Measurements from ENCODE around the gene PTPRA. TPM values are rescaled to one million over a fixed set of nuclear protein-coding genes. Genes with fewer than 3 reads are reported as not detected.

PTPRA gene
- polyA plus RNA-seq, 1 donor (not counting 4 experiments of a cell fraction or from before 2014, with no cell fraction given), result 53.3 TPM

DNA sequence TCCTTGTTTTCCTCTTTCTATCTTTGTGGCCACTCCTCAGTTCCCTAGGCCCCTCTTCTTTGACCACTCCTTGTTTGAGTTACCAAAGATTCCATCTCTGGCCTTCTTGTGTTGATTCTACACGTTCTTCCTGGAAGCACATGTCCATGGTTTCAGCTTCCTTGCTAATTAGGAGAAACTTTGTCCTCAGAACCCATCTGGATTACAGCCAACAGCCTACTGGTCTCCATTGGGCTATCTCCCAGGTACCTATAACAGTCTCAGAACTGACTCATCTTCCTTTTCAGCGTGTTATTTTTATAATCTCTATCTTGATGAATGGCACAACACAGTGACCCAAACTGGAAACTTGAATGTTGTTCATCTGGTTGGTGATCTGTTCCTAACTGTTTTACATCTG lies 17.5 kb downstream of the PTPRA start:
- no peak for TF ChIP-seq EZH2 (IDR thresholded peaks at IDR 0.05; ENCODE audit: low read length)
- TF ChIP-seq, protein P1, sequence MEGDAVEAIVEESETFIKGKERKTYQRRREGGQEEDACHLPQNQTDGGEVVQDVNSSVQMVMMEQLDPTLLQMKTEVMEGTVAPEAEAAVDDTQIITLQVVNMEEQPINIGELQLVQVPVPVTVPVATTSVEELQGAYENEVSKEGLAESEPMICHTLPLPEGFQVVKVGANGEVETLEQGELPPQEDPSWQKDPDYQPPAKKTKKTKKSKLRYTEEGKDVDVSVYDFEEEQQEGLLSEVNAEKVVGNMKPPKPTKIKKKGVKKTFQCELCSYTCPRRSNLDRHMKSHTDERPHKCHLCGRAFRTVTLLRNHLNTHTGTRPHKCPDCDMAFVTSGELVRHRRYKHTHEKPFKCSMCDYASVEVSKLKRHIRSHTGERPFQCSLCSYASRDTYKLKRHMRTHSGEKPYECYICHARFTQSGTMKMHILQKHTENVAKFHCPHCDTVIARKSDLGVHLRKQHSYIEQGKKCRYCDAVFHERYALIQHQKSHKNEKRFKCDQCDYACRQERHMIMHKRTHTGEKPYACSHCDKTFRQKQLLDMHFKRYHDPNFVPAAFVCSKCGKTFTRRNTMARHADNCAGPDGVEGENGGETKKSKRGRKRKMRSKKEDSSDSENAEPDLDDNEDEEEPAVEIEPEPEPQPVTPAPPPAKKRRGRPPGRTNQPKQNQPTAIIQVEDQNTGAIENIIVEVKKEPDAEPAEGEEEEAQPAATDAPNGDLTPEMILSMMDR (optimal IDR thresholded peaks at IDR 0.05 in 1 of 3, IDR thresholded peaks at IDR 0.05 in 1 of 3, conservative IDR thresholded peaks at IDR 0.05 in 1 of 3; ENCODE audit: extremely low read depth in 1 of 3, insufficient read depth in 2 of 3, low read length in 3 of 3), result no peak
- no peak overlapping the region for H3K4me3 ChIP-seq (ENCODE audit: control insufficient read depth in 2 of 3, extremely low read depth in 1 of 3, insufficient read depth in 2 of 3, low read depth in 1 of 3, low read length in 3 of 3)
- H3K79me2 ChIP-seq (ENCODE audit: control insufficient read depth, insufficient read depth, low read length), result peaks cover 47% of the 10 kb centered on the region
- H3K36me3 ChIP-seq (ENCODE audit: control insufficient read depth in 2 of 2, extremely low read depth in 1 of 2, insufficient read depth in 2 of 2, low read length in 2 of 2), result no peaks in the 10 kb centered on the region
- DNase-seq (ENCODE audit: low read depth, low spot score) (no peak), FAIRE-seq (peak; percentile 91)
- H3K9me3 ChIP-seq (ENCODE audit: control insufficient read depth, low read depth, low read length), result no peaks in the 10 kb centered on the region
- no peaks in the 10 kb centered on the region for H3K27me3 ChIP-seq (ENCODE audit: control insufficient read depth, extremely low read depth, insufficient read depth, low read length)
- H3K9me1 ChIP-seq (ENCODE audit: control insufficient read depth, extremely low read depth, insufficient read depth, low read length), result no peaks in the 10 kb centered on the region
- no peak overlapping the region for H2AFZ ChIP-seq (ENCODE audit: control insufficient read depth, low read length)
- no peaks in the 10 kb centered on the region for H4K20me1 ChIP-seq (ENCODE audit: control insufficient read depth, extremely low read depth, insufficient read depth, low read length)
- peak overlapping the region; percentile 4 for H3K4me2 ChIP-seq (ENCODE audit: control insufficient read depth, extremely low read depth, insufficient read depth, low read depth, low read length)
- dilution Hi-C loops (cut with MboI; ENCODE audit: extremely low pct_ligation_motif_present, low sequenced_read_pairs), result no loop called here
- H3K9ac ChIP-seq (ENCODE audit: control insufficient read depth, extremely low read depth, insufficient read depth, low read length), result no peak overlapping the region
- H3K27ac ChIP-seq (ENCODE audit: control insufficient read depth, insufficient read depth, low read length), result no peak overlapping the region
- H3K4me1 ChIP-seq (ENCODE audit: control insufficient read depth, extremely low read depth, insufficient read depth, low read length), result peaks cover 10% of the 10 kb centered on the region

- no peak overlapping the region for H2AFZ ChIP-seq (ENCODE audit: control insufficient read depth, low read length)
- H3K27ac ChIP-seq (ENCODE audit: control insufficient read depth, insufficient read depth, low read length), result no peak overlapping the region
- H3K4me1 ChIP-seq (ENCODE audit: control insufficient read depth, extremely low read depth, insufficient read depth, low read length), result peaks cover 10% of the 10 kb centered on the region
- FAIRE-seq (no peak), DNase-seq (ENCODE audit: low read depth, low spot score) (no peak)
- no peak overlapping the region for H3K4me2 ChIP-seq (ENCODE audit: control insufficient read depth, extremely low read depth, insufficient read depth, low read depth, low read length)
- no peaks in the 10 kb centered on the region for H3K27me3 ChIP-seq (ENCODE audit: control insufficient read depth, extremely low read depth, insufficient read depth, low read length)
- no peaks in the 10 kb centered on the region for H3K9me3 ChIP-seq (ENCODE audit: control insufficient read depth, low read depth, low read length)
- no peaks in the 10 kb centered on the region for H4K20me1 ChIP-seq (ENCODE audit: control insufficient read depth, extremely low read depth, insufficient read depth, low read length)
- no peak overlapping the region for H3K4me3 ChIP-seq (ENCODE audit: control insufficient read depth in 2 of 3, extremely low read depth in 1 of 3, insufficient read depth in 2 of 3, low read depth in 1 of 3, low read length in 3 of 3)
- peaks cover 50% of the 10 kb centered on the region for H3K79me2 ChIP-seq (ENCODE audit: control insufficient read depth, insufficient read depth, low read length)
- no peak for TF ChIP-seq EZH2 (IDR thresholded peaks at IDR 0.05; ENCODE audit: low read length)
- TF ChIP-seq, protein P1 (optimal IDR thresholded peaks at IDR 0.05 in 1 of 3, IDR thresholded peaks at IDR 0.05 in 1 of 3, conservative IDR thresholded peaks at IDR 0.05 in 1 of 3; ENCODE audit: extremely low read depth in 1 of 3, insufficient read depth in 2 of 3, low read length in 3 of 3), result no peak
- H3K36me3 ChIP-seq (ENCODE audit: control insufficient read depth in 2 of 2, extremely low read depth in 1 of 2, insufficient read depth in 2 of 2, low read length in 2 of 2), result no peaks in the 10 kb centered on the region
- no peaks in the 10 kb centered on the region for H3K9me1 ChIP-seq (ENCODE audit: control insufficient read depth, extremely low read depth, insufficient read depth, low read length)
- H3K9ac ChIP-seq (ENCODE audit: control insufficient read depth, extremely low read depth, insufficient read depth, low read length), result no peak overlapping the region
- dilution Hi-C loops (cut with MboI; ENCODE audit: extremely low pct_ligation_motif_present, low sequenced_read_pairs), result no loop called here
Measured at GRCh38 chr20:2891343-2891742, 18.1 kb downstream of the PTPRA start.

Measured in keratinocyte (primary cell).